ENCODE measurements around the gene ERBB4. TPM values are rescaled to one million over a fixed set of nuclear protein-coding genes. Genes with fewer than 3 reads are reported as not detected.

The ERBB4 gene
- total RNA-seq, 1 donor from 2014 or later, result 1.2 TPM

DNA sequence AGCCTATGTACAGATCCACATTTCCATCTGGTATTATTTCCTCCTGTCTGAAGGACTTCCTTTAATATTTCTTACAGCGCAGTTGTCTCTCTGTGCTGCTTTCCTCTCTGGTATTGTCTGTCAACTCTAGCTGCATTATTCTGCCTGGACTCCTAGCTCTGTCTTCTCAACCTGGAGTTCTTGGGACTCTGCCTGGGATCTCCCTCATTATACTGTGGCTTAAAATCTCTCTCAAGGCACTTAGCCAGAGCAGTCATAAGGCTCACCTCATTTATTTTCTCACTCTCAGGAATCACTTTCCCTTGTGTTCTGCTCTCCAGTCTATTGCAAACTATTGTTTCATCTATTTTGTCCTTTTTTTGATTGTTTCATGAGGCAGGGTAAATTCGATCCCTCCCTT lies 850.4 kb downstream of the ERBB4 start:
- no peaks in the 10 kb centered on the region for H3K36me3 Mint-ChIP-seq (ENCODE audit: low read depth, unreplicated experiment)
- no peak overlapping the region for H3K9ac ChIP-seq (ENCODE audit: low read length)
- H3K4me2 ChIP-seq (ENCODE audit: low read length), result no peak overlapping the region
- no peaks in the 10 kb centered on the region for H3K79me2 ChIP-seq (ENCODE audit: insufficient read depth, low read length)
- no peaks in the 10 kb centered on the region for H3K27me3 Mint-ChIP-seq (ENCODE audit: low read depth, unreplicated experiment)
- FAIRE-seq, result no peak
- DNase-seq (ENCODE audit: low read depth), result no peak
- no peak overlapping the region for H3K4me3 Mint-ChIP-seq (ENCODE audit: unreplicated experiment)
- peaks cover 2% of the 10 kb centered on the region for H3K9me3 Mint-ChIP-seq (ENCODE audit: unreplicated experiment)
- H2AFZ ChIP-seq (ENCODE audit: low read depth, low read length), result no peak overlapping the region
- no peak overlapping the region for H3K4me3 ChIP-seq (ENCODE audit: insufficient read depth, low read depth, low read length)
- TF ChIP-seq, protein P1, sequence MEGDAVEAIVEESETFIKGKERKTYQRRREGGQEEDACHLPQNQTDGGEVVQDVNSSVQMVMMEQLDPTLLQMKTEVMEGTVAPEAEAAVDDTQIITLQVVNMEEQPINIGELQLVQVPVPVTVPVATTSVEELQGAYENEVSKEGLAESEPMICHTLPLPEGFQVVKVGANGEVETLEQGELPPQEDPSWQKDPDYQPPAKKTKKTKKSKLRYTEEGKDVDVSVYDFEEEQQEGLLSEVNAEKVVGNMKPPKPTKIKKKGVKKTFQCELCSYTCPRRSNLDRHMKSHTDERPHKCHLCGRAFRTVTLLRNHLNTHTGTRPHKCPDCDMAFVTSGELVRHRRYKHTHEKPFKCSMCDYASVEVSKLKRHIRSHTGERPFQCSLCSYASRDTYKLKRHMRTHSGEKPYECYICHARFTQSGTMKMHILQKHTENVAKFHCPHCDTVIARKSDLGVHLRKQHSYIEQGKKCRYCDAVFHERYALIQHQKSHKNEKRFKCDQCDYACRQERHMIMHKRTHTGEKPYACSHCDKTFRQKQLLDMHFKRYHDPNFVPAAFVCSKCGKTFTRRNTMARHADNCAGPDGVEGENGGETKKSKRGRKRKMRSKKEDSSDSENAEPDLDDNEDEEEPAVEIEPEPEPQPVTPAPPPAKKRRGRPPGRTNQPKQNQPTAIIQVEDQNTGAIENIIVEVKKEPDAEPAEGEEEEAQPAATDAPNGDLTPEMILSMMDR (IDR thresholded peaks at IDR 0.05; ENCODE audit: insufficient read depth, low read depth, low read length), result no peak
- no peak for TF ChIP-seq EZH2 (IDR thresholded peaks at IDR 0.05; ENCODE audit: insufficient read depth, low read length)
- H3K4me1 Mint-ChIP-seq (ENCODE audit: low read depth, unreplicated experiment), result no peaks in the 10 kb centered on the region
- no peaks in the 10 kb centered on the region for H3K4me1 ChIP-seq (ENCODE audit: insufficient read depth, low read length)
- H3K27me3 ChIP-seq (ENCODE audit: insufficient read depth, low read length), result no peaks in the 10 kb centered on the region
- no peak overlapping the region for H3K27ac Mint-ChIP-seq (ENCODE audit: unreplicated experiment)
- H3K9me3 ChIP-seq (ENCODE audit: insufficient read depth, low read depth, low read length), result peaks cover 4% of the 10 kb centered on the region
- H3K36me3 ChIP-seq (ENCODE audit: insufficient read depth, low read length), result no peaks in the 10 kb centered on the region
- H4K20me1 ChIP-seq (ENCODE audit: insufficient read depth, low read length), result no peaks in the 10 kb centered on the region
- H3K27ac ChIP-seq (ENCODE audit: low read depth, low read length), result no peak overlapping the region

DNA sequence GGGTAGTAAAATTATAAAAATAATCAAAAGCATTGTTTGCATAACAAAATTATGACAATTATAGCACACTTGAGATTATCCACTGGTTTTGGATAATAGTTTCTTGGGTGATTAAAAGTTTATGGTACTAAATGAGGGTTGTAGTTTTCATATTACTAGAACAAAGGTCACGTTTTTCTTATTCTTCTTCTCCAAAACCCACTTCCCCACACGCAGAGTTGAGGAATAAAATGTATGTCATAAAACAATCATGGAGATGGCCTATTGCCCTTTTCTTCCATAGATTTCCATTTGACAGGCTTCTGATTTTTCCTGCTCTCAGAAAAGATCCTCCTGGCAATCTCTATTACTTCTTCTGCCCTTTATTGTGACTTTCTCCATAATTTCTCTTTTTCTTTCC lies 863.9 kb downstream of the ERBB4 start:
- Histone ChIP-seq H3K79me2 (ENCODE audit: insufficient read depth, low read length) (no peaks in the 10 kb centered on the region), H3K27ac (ENCODE audit: low read depth, low read length) (no peak overlapping the region), H3K4me1 (ENCODE audit: insufficient read depth, low read length) (no peaks in the 10 kb centered on the region), H3K4me2 (ENCODE audit: low read length) (no peak overlapping the region), H3K27me3 (ENCODE audit: insufficient read depth, low read length) (no peaks in the 10 kb centered on the region), H2AFZ (ENCODE audit: low read depth, low read length) (no peak overlapping the region), H3K9ac (ENCODE audit: low read length) (no peak overlapping the region), H3K4me3 (ENCODE audit: insufficient read depth, low read depth, low read length) (no peak overlapping the region), H3K36me3 (ENCODE audit: insufficient read depth, low read length) (no peaks in the 10 kb centered on the region), H3K9me3 (ENCODE audit: insufficient read depth, low read depth, low read length) (no peaks in the 10 kb centered on the region), H4K20me1 (ENCODE audit: insufficient read depth, low read length) (no peaks in the 10 kb centered on the region)
- Mint-ChIP-seq H3K27me3 (ENCODE audit: low read depth, unreplicated experiment) (no peaks in the 10 kb centered on the region), H3K4me1 (ENCODE audit: low read depth, unreplicated experiment) (no peaks in the 10 kb centered on the region), H3K9me3 (ENCODE audit: unreplicated experiment) (no peaks in the 10 kb centered on the region), H3K27ac (ENCODE audit: unreplicated experiment) (no peak overlapping the region), H3K36me3 (ENCODE audit: low read depth, unreplicated experiment) (no peaks in the 10 kb centered on the region), H3K4me3 (ENCODE audit: unreplicated experiment) (no peak overlapping the region)
- FAIRE-seq, result no peak
- no peak for TF ChIP-seq EZH2 (IDR thresholded peaks at IDR 0.05; ENCODE audit: insufficient read depth, low read length)
- TF ChIP-seq, protein P1 (IDR thresholded peaks at IDR 0.05; ENCODE audit: insufficient read depth, low read depth, low read length), result no peak
- no peak for DNase-seq (ENCODE audit: low read depth)

DNA sequence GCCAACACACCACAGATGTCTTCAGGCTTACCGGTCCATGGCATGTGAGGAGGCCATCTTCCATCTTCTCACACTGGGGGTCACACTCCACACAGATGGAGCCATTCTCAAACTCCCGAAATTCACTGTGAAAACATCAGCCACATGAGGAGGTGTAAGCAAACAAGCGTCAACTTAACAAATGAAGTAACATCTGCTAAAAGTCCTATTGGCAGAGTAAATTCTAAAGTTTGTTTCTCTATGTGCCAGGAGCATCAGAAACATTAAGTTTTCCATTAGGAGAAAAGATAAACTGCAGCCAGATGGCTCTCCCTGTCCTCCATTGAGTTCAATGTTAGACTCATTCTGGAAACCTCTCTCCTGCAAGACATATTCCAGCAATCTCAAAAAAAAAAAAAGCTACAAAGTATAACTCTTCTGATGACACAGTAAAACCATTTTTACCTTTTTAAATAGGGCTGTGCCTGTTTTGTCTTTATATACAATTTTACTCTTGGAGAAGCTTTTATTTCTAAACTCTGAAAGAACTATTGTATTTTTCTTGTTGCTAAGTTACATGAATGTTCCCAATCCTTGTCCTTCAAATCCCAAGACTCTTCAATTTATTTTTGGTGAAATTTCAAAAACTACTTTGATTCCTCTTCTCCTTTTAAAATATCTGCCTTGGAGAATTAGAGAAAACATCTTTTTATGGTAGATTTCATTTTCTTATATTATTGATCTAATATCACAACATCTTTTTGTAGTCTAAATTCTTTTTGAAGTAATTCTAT lies 865.3 kb downstream of the ERBB4 start:
- no peak for DNase-seq (ENCODE audit: low read depth)
- no peak for FAIRE-seq
- Histone ChIP-seq H3K36me3 (ENCODE audit: insufficient read depth, low read length) (no peaks in the 10 kb centered on the region), H3K9me3 (ENCODE audit: insufficient read depth, low read depth, low read length) (no peaks in the 10 kb centered on the region), H3K27me3 (ENCODE audit: insufficient read depth, low read length) (no peaks in the 10 kb centered on the region), H3K27ac (ENCODE audit: low read depth, low read length) (no peak overlapping the region), H3K4me1 (ENCODE audit: insufficient read depth, low read length) (no peaks in the 10 kb centered on the region), H3K4me3 (ENCODE audit: insufficient read depth, low read depth, low read length) (no peak overlapping the region), H3K79me2 (ENCODE audit: insufficient read depth, low read length) (no peaks in the 10 kb centered on the region), H4K20me1 (ENCODE audit: insufficient read depth, low read length) (no peaks in the 10 kb centered on the region), H2AFZ (ENCODE audit: low read depth, low read length) (no peak overlapping the region), H3K4me2 (ENCODE audit: low read length) (no peak overlapping the region), H3K9ac (ENCODE audit: low read length) (no peak overlapping the region)
- Mint-ChIP-seq H3K36me3 (ENCODE audit: low read depth, unreplicated experiment) (no peaks in the 10 kb centered on the region), H3K27ac (ENCODE audit: unreplicated experiment) (no peak overlapping the region), H3K4me1 (ENCODE audit: low read depth, unreplicated experiment) (no peaks in the 10 kb centered on the region), H3K27me3 (ENCODE audit: low read depth, unreplicated experiment) (no peaks in the 10 kb centered on the region), H3K4me3 (ENCODE audit: unreplicated experiment) (no peak overlapping the region), H3K9me3 (ENCODE audit: unreplicated experiment) (no peaks in the 10 kb centered on the region)
- TF ChIP-seq EZH2 (IDR thresholded peaks at IDR 0.05; ENCODE audit: insufficient read depth, low read length), result no peak
- TF ChIP-seq, protein P1 (IDR thresholded peaks at IDR 0.05; ENCODE audit: insufficient read depth, low read depth, low read length), result no peak

Measured in astrocyte (in vitro differentiated cells and primary cell).